NT2/D1 (cell line): ENCODE results near the gene GXYLT1.

Experiments used
- YY1 ChIP-seq: IDR thresholded peaks from 2 replicates; pipeline ENCODE4 v1.6.1; 2011; ENCODE audit not compliant: insufficient read length, insufficient read depth
- ZNF274 ChIP-seq: IDR thresholded peaks from 2 replicates; pipeline ENCODE4 v1.6.1; 2011; ENCODE audit warnings: mild to moderate bottlenecking, low read depth, low read length

- no peak for TF ChIP-seq ZNF274
- TF ChIP-seq YY1 = no peak
Observed at GRCh38 chr12:42056130-42056529, 88.5 kb downstream of the GXYLT1 start.
